Retinal pigment epithelial cell (primary cell): ENCODE data around the gene CD8A.
A peak's percentile ranks its signal among the peaks of the same experiment; 100 is the strongest.

Experiments used
- DNase-seq: peaks from one replicate; pipeline ENCODE4 v3.0.0-alpha.2; 2010; ENCODE audit warnings: low read depth
- H3K4me3 ChIP-seq: 2 replicates; pipeline ENCODE4 v1.5.1; 2011; ENCODE audit warnings: mild to moderate bottlenecking, low read length, control low read depth, moderate library complexity
- CTCF ChIP-seq: conservative IDR thresholded peaks from 2 replicates; pipeline ENCODE4 v1.5.1; 2011; ENCODE audit warnings: low read depth, low read length, control low read depth, inconsistent platforms

CD8A gene

GRCh38 chr2:86818957-86819356 lies 28.2 kb upstream of the CD8A start:
- no peak overlapping the region for H3K4me3 ChIP-seq
- no peak for TF ChIP-seq CTCF
- DNase-seq: no peak

GRCh38 chr2:86818114-86818801 lies 27.5 kb upstream of the CD8A start:
- DNase-seq: no peak
- TF ChIP-seq CTCF: no peak
- H3K4me3 ChIP-seq: no peak overlapping the region

- no peak overlapping the region for H3K4me3 ChIP-seq
- DNase-seq: no peak
- TF ChIP-seq CTCF: no peak
Observed at GRCh38 chr2:86815611-86816010, 24.9 kb upstream of the CD8A start.

GRCh38 chr2:86809481-86810121 lies 18.9 kb upstream of the CD8A start:
- no peak overlapping the region for H3K4me3 ChIP-seq
- DNase-seq: no peak
- TF ChIP-seq CTCF: no peak

GRCh38 chr2:86808315-86809161 lies 17.8 kb upstream of the CD8A start:
- peak; percentile 32 for DNase-seq
- peak; percentile 83 for TF ChIP-seq CTCF
- H3K4me3 ChIP-seq: peak overlapping the region; percentile 61

- H3K4me3 ChIP-seq: peak overlapping the region; percentile 61
- TF ChIP-seq CTCF: no peak
- peak; percentile 19 for DNase-seq
Observed at GRCh38 chr2:86807468-86808275, 17.0 kb upstream of the CD8A start.
